G401 (cell line): ENCODE measurements around the gene JMJD1C. TPM values are rescaled to one million over a fixed set of nuclear protein-coding genes. Genes with fewer than 3 reads are reported as not detected.
"Not testable (repeated sequence)": the region's sequence is repeated elsewhere in the genome, so short reads cannot be mapped to it uniquely, and the experiment has no call there.

Source experiments
- DNase-seq: peaks from one replicate; pipeline ENCODE4 v3.0.0-alpha.2; 2015; ENCODE audit warnings: low spot score
- in situ Hi-C: cut with HindIII; loops from 2 replicates; pipeline ENCODE4 v1.10.0; 2016; ENCODE audit warnings: low sequenced_read_pairs, mixed read lengths
- total RNA-seq: library from RNA; depleted of rRNA; stranded (reverse); fragments of >200 nt; shearing (Covaris generic); gene quantifications from 2 replicates; pipeline ENCODE4 v1.2.3, GENCODE V29; 2014

The JMJD1C gene
- total RNA-seq, 1 experiment from 2014 or later: 29.1 TPM

DNA sequence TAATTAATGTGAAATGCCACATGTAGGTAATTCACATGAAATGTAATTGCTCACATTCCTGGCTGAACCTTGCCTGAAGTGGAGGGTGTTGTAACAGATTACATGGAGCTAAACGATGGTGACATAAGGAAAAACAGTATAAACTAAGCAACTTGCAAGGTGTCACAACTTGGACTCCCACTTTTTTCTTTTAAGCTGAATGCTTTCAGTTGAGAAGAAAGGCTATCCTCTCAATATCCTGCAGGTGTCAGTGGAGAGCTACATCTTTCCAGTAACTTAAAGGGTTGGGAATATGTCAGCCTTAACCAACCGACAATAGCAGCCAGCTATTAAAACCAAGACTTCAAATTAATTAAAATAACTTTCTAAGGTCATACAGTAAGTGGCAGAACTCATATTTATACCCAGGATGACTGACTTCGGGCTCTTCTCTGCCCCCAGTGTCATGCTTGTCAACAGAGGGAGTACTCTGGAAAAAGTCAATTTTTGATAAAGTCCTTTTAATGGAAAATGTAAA, 299.0 kb downstream of the JMJD1C start:
- in situ Hi-C loops: no loop called here
- peak; percentile 81 for DNase-seq

DNA sequence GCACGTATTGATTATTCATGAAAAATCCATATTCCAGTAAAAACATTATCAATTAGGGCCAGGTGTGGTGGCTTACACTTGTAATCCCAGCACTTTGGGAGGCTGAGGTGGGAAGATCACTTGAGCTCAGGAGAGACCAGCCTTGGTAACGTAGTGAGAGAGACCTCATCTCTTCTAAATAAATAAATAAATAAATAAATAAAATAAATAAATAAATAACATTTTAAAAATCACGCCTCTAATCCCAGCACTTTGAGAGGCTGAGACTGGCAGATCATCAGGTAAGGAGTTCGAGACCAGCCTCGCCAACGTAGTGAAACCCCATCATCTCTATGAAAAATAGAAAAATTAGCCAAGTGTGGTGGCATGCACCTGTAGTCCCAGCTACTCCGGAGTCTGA, 300.5 kb downstream of the JMJD1C start:
- DNase-seq: no peak
- in situ Hi-C loops: no loop called here

DNA sequence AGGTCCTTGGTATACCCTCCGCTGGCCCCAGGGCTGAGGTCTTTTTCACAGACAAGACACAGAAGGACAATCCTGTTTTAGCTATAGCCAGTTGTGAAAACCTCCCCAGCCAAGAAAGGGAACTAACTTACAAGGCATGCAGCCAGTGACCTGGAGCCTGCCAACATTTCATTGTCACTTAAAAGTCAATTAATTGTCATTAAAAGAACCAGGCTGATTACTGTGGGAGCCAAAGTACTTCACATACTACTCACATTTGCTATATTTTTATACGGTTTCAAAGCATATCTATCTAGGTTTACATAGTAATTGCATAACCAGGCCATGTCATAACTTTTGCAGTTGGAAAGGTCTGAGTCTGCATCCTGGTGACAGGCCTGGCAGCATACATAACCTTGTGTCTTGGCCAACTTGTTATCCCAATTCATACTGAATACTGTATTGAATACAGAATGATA, 301.6 kb downstream of the JMJD1C start:
- in situ Hi-C loops: no loop called here
- DNase-seq: no peak

DNA sequence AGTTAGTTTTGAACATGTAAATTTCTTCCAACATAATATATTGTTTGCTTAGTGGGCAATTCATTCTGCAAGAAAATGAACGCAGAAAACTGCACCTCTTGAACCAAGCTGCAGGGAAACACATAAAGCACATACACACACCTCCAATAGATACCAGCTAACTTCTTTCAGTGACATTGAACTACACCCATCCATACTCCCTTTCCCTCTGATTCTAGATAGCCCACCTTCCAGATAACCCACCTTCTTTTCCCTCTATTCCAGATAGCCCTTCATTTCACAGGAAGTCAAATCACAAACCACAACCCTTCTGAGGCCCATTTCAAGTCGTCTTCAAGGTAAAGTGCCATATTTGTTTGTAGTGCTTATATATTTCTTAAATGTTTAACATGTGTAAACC, 304.2 kb downstream of the JMJD1C start:
- in situ Hi-C loops: no loop called here
- DNase-seq: no peak

DNA sequence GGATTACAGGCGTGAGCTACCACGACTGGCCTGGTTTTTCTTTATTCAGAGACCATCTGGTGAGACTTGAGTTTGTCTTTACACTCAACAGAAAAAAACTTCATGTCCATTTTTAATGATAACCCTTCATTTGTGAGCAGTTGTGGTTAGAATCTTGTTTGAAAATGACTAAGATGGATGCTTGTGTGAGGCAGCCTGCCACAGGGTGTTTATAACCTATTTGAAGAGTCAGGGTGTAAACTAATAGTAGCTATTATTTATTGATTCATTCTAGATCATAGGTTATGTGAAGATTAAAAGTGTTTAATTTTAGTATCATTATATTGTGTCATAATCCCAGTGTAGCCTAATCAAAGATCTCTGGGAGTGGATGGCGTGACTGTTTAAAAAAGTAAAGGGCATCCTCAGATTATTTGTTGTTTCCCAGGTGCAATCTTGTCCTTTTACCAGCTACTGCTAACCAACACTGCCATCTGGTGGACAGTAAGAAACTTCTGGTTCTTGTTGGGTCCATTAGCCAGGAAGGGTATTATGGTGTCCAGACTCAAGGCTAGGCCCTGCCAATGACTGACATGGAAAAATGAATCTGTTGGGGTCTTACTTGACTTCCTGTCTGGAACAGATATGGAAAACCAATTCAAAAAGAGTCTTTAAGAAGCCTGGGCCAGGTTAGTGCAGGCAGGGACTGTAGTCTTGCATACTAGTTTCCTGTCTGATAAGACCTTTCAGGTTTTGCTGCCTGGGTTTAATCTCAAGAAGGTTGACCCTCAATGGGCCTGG, 307.7 kb downstream of the JMJD1C start:
- in situ Hi-C loops: no loop called here
- DNase-seq: peak; percentile 87

DNA sequence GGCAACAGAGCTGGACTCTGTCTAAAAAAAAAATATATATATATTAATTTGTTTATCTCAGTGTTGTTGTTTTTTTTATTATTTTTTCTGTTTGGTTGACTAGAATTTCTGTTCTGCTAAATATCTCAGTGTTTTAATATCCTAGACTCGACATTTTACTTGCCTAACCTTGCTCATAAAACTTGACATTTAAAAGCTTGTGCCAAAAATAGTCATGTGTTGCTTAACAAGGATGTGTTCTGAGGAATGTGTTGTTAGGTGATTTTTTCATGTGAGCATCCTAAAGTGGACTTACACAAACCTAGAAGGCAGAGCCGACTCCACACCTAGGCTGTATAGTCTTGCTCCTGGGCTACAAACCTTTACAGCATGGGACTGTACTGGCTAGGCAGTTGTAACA, 309.5 kb downstream of the JMJD1C start:
- no peak for DNase-seq
- in situ Hi-C loops: no loop called here

DNA sequence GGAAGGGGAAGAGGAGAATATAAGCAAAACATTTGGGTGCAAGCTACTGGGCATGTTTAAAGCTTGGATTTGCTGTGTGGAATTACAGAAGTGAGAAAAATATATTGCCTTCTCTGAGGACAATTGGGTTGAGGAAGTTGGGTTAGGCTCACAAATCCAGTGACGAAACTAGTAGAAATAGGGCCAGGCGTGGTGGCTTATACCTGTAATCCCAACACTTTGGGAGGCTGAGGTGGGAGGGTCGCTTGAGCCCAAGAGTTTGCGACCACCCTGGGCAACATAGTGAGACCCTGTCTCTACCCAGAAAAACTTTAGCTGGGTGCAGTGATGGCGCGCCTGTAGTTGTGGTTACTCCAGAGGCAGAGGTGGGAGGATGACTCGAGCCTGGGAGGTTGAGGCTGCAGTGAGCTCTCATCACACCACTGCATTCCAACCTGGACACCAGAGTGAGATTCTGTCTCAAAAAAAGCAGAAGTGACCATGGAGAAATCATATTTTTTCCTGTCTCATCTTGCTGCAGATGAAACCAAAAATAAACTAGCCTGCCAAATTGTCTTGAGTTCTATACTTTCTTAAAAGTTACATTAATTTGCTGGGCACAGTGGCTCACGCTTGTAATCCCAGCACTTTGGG, 310.3 kb downstream of the JMJD1C start:
- DNase-seq: no peak

DNA sequence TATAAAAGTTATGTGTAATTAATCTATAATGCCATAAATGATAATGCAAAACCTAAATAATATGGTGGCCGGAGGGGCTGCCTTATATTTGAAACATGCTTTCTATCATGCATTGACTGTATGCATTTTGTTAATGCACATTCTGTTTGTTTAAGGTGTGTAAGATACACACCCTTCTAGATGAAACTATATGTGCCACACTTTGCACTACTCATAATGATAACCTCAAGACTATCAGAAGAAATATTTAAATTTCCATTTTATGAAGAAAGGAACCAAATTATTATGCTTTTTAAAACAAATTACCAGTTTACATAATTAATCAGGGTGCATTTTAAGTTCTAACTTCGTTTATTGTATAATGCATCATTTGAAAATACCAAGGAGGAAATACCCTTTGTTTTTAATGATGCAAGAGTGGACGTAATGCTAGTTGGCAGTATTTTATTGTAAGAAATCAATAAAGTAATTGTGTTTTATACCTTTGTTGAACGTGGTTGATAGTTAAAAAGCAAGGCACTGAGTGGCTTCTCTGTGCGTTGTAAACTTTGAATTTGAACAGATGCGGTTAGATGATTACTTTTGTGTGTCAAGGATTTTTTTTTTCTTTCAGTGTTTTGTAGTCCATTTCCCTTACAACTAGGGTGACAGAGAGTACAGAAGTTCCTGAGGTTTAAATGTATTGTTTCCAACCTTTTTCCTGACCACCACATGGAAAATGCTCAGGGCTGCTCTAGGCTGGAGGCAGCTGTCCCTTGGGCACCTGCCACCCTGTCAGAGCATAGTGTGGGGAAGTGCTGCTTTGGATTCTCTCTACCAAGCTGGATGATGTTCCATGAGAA, 311.0 kb downstream of the JMJD1C start:
- in situ Hi-C loops: no loop called here
- no peak for DNase-seq

More for the DNA sequence above, 310.3 kb downstream of the JMJD1C start:
- in situ Hi-C loops: no loop called here

DNA sequence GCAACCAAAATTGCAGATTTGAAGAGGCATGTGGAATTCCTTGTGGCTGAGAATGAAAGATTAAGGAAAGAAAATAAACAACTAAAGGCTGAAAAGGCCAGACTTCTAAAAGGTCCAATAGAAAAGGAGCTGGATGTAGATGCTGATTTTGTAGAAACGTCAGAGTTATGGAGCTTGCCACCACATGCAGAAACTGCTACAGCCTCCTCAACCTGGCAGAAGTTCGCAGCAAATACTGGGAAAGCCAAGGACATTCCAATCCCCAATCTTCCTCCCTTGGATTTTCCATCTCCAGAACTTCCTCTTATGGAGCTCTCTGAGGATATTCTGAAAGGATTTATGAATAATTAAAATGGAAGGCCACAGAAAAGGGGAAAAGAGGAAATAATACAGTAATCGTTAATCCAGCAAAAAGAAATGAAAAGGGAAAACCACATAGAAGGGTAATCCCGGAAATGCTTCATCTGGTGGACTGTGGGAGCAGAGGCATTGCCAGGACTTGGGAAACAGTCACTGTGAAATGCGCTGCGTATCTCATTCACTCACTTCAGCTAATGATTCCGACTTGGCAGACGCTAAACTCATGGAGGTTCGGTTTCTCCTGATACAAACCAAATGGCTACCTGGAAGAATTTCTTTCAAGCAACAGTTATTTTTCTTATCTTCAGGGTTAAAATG, 311.8 kb downstream of the JMJD1C start:
- in situ Hi-C loops, DNase-seq: not testable (repeated sequence)

DNA sequence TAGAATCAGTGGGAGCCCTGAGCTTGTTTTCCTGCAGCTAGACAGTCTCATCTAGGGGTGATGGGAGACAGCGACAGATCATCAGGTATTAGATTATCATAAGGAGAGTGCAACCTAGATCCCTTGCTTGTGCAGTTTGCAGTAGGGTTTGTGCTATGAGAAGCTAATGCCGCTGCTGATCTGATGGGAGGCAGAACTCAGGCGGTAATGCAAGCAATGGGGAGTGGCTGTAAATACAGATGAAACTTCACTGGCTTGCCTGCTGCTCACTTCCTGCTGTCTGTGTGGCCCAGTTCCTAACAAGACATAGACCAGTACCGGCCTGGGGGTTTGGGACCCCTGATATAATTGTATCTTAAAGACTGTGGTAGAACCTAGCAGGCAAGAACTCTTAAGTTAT, 315.0 kb downstream of the JMJD1C start:
- DNase-seq: no peak
- in situ Hi-C loops: no loop called here

DNA sequence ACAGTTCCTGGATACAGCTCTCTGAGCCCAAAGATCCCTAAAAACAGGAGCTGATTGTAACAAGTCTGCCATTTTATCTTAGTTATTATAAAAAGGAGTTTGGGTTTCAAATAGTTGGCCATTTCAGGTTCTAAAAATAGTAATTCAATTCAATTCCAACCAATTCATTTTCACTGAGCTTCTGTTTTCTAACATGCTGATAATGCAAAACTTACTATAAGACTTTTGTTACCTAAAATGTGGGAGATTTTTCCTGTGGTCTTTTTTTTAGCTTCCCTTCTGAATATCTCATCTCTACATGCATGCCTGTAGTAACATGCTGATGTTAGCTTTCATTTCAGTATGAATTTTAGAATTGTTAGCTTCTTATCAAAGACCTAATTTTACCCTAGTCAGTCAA, 319.3 kb downstream of the JMJD1C start:
- no peak for DNase-seq
- in situ Hi-C loops: no loop called here

DNA sequence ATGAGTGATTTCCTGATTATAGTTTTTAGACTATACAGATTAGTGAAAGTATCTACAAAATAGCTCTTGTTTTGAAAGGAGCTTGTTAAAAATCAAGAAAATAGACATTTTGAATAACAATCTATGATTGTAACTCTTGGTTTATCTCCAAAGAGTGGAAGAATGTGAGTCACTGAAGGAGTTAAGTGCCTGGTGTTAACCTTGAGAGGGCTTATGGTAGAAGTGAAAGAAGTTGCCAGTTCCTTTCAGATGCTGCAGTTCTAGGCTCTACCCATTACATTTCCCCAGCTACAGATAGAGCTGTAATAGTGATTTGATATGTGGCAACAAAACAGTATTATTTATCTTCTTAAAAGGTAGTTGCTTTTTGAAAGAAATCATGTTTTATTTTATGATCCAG, 320.0 kb downstream of the JMJD1C start:
- no peak for DNase-seq
- in situ Hi-C loops: no loop called here

DNA sequence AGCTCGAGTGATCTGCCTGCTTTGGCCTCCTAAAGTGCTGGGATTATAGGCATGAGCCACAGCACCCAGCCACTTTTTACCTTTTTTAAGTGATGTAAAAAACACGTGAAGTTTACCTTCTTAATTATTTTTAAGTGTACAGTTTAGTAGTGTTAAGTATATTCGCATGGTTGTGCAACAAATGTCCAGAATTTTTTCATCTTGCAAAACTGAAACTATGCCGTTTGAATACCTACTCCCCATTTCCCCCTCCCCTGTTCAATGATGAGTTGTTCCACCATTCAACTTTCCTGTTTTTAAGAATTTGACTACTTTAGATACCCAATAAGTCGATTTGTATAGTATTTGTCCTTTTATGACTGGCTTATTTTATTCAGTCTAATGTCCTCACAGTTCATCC, 321.8 kb downstream of the JMJD1C start:
- DNase-seq: no peak
- in situ Hi-C loops: no loop called here

DNA sequence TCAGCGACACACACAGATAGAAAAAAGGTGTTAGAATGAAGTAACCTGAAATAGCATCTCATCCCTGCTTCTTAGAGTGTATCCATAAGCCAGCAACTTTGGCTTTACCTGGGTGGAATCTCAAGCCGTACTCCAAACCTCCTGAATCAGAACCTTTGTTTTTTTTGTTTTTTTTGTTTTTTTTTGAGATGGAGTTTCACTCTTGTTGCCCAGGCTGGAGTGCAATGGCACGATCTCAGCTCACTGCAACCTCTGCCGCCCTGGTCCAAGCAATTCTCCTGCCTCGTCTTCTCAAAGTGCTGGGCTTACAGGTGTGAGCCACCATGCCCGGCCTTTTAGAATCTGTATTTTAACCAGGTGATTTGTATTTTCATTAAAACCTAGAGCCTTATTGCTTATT, 323.6 kb downstream of the JMJD1C start:
- DNase-seq: no peak
- in situ Hi-C loops: no loop called here

DNA sequence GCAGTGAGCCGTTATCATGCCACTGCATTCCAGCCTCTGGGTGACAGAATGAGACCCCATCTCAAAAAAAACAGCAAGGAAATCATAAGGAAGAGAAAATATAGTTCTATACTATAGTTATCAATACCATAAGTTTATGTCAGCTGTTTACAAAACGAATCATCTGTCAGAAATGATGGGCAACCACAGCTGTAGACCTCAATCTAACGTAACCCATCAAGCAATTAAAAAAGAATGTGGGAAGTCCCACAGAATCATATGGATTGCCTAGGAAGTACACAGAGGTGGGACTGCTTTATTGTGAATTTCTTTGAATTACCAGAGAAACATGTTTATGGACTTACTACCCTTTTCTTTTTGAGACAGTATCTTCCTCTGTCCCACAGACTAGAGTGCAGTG, 325.7 kb downstream of the JMJD1C start:
- in situ Hi-C loops: no loop called here
- DNase-seq: no peak

DNA sequence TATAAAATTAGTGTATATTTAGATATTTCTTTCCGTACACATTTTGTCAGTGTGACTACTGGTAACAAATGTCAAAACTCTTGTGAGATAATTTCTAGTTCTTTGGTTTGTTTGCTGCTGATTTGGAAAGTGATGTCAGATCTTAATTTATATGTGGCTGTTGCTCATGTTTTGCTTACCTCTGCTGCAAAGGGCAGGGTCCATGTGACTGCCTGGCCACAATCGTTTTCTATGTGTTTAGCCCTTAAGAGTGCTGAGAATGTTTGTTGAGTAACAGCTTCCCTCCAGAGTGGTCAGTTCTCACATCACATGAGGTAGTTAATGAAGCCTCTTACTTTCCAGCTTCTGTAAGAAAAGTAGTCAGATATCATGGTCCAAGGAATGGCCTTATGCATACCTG, 328.5 kb downstream of the JMJD1C start:
- in situ Hi-C loops: no loop called here

DNA sequence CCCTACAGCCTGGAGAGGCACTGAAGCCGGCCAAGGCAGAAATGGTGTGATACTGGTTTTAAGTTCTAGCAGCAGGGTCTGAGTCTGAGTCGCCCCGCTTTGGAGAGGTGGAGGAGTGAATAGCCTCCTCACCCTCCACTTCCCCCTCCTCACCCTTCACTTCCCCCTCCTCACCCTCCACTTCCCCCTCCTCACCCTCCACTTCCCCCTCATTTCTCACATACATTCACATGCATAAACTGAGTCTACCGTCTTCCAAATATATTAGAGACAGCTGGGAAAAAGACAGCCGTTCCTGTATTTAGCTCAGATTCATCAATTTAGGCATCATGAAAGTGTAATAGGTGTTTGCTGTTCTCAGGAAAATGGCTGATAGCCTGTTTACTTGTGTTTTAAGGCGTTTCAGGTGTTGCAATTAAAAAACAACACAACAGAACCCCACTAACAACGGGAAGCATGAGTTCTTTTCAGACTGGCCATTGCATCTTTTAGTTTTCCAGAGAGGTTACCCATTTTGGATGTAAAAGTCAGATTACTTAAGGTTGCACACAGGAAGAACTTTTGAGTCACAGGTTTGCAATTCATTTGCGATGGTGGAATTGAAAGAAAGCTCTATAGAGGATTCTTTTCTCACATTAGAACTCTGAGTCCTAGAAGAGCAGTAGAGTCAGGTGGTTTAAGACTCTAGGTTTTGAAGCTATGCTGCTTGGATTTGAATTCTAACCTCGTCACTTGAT, 331.8 kb downstream of the JMJD1C start:
- in situ Hi-C loops: no loop called here
- DNase-seq: peak; percentile 36

More for the DNA sequence above, 328.5 kb downstream of the JMJD1C start:
- DNase-seq: no peak

DNA sequence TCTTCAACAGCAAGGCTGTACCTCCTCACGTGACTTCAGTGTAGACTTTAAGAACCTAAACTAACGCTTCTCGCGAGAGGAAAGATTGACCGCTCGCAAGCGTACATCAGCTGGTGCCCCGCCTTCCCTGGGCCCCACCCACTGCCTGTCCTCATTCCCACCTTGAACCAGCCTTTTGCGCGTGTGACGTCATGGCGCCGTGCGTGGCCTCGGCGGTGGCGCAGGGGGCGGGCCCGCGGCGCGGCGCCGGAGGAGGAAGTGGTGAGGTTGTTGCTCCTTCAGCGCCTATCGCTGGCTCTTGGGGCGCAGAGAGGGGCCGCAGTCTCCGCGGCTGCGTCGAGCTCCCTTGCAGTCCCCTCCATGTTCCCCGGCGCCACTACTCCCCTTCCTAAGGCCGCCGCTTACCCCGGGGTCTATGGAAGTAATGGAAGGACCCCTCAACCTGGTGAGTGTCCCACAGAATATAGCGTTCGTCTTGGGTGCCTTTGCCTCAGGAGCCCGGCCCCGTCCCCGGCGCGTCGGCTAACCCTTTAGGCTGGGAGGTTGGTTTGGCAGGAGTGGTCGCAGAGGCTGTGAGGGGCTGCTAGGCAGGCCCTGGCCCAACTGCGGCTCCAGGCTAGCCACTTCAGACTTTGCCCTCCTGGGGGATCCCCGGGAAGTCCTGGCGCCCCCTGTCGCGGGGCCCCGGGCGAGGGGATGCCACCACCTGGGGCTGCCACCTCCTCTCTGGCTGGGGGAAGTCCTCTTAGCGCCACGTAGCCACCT, 332.5 kb downstream of the JMJD1C start, which contains the start of gene NRBF2:
TSS of gene NRBF2 (plus strand) at position 273 of the 765 bp plus-strand sequence. CDS start at position 416, 143 bp downstream.
- in situ Hi-C loops: no loop called here

More for the DNA sequence above, 332.5 kb downstream of the JMJD1C start, which contains the start of gene NRBF2:
- DNase-seq: peak; percentile 98
